H9 (cell line): ENCODE measurements around the gene PRSS3. TPM values are rescaled to one million over a fixed set of nuclear protein-coding genes. Genes with fewer than 3 reads are reported as not detected.

ENCODE experiments used
- DNase-seq: peaks from one replicate; pipeline ENCODE4 v3.0.0-alpha.2; 2017
- H2AFZ ChIP-seq: one replicate; pipeline ENCODE4 v1.6.1; 2013; ENCODE audit warnings: mild to moderate bottlenecking, low read length, control low read depth, moderate library complexity
- H2AK5ac ChIP-seq: 2 replicates; pipeline ENCODE4 v1.6.1; 2013; ENCODE audit warnings: low read length, control low read depth, mixed read lengths; ENCODE audit not compliant: insufficient read length
- H2BK120ac ChIP-seq: one replicate; pipeline ENCODE4 v1.6.1; 2013; ENCODE audit warnings: low read depth, mild to moderate bottlenecking, low read length, control low read depth, inconsistent platforms; ENCODE audit not compliant: poor library complexity, severe bottlenecking
- H2BK12ac ChIP-seq: 2 replicates; pipeline ENCODE4 v1.6.1; 2013; ENCODE audit warnings: low read length, control low read depth, mixed read lengths, low read depth; ENCODE audit not compliant: insufficient read length
- H2BK15ac ChIP-seq: 2 replicates; pipeline ENCODE4 v1.6.1; 2013; ENCODE audit warnings: low read depth, low read length, control low read depth
- H2BK20ac ChIP-seq: one replicate; pipeline ENCODE4 v1.6.1; 2013; ENCODE audit warnings: low read depth, mild to moderate bottlenecking, low read length, control low read depth, inconsistent platforms; ENCODE audit not compliant: poor library complexity, severe bottlenecking
- H2BK5ac ChIP-seq: 2 replicates; pipeline ENCODE4 v1.6.1; 2013; ENCODE audit warnings: low read length, control low read depth, mixed read lengths; ENCODE audit not compliant: insufficient read length
- H3K14ac ChIP-seq: 2 replicates; pipeline ENCODE4 v1.6.1; 2013; ENCODE audit warnings: low read length, control low read depth; ENCODE audit not compliant: insufficient read depth
- H3K18ac ChIP-seq: 2 replicates; pipeline ENCODE4 v1.6.1; 2013; ENCODE audit warnings: low read depth, mild to moderate bottlenecking, mixed read lengths, low read length, control low read depth; ENCODE audit not compliant: insufficient read length
- H3K23ac ChIP-seq: 2 replicates; pipeline ENCODE4 v1.6.1; 2013; ENCODE audit warnings: low read length, control low read depth, mixed read lengths, low read depth; ENCODE audit not compliant: insufficient read length
- H3K23me2 ChIP-seq: 2 replicates; pipeline ENCODE4 v1.6.1; 2013; ENCODE audit warnings: low read depth, mild to moderate bottlenecking, mixed read lengths, low read length, control low read depth; ENCODE audit not compliant: insufficient read length, poor library complexity, severe bottlenecking
- H3K27ac ChIP-seq: 2 replicates; pipeline ENCODE4 v1.5.1; 2013; ENCODE audit warnings: low read length, control low read depth, mixed read lengths, low read depth; ENCODE audit not compliant: insufficient read length
- H3K27me3 ChIP-seq: 2 replicates; pipeline ENCODE4 v1.6.1; 2013; ENCODE audit warnings: low read length, control low read depth, inconsistent platforms; ENCODE audit not compliant: insufficient read depth
- H3K4ac ChIP-seq: 2 replicates; pipeline ENCODE4 v1.6.1; 2013; ENCODE audit warnings: low read depth, mild to moderate bottlenecking, control low read depth, inconsistent platforms, low read length, moderate library complexity
- H3K4me1 ChIP-seq: 2 replicates; pipeline ENCODE4 v1.6.1; 2013; ENCODE audit warnings: low read length, control low read depth, inconsistent platforms; ENCODE audit not compliant: insufficient read depth
- H3K4me2 ChIP-seq: 2 replicates; pipeline ENCODE4 v1.6.1; 2013; ENCODE audit warnings: low read length, control low read depth, mixed read lengths; ENCODE audit not compliant: insufficient read length, insufficient read depth
- H3K56ac ChIP-seq: 2 replicates; pipeline ENCODE4 v1.6.1; 2013; ENCODE audit warnings: low read depth, mild to moderate bottlenecking, mixed read lengths, low read length, control low read depth; ENCODE audit not compliant: insufficient read length
- H3K79me1 ChIP-seq: 2 replicates; pipeline ENCODE4 v1.6.1; 2013; ENCODE audit warnings: low read depth, mild to moderate bottlenecking, moderate library complexity, low read length, control low read depth, inconsistent platforms; ENCODE audit not compliant: insufficient read depth, poor library complexity, severe bottlenecking
- H3K79me2 ChIP-seq: 2 replicates; pipeline ENCODE4 v1.6.1; 2013; ENCODE audit warnings: low read length, control low read depth, inconsistent platforms; ENCODE audit not compliant: insufficient read depth
- H3K9ac ChIP-seq: 2 replicates; pipeline ENCODE4 v1.6.1; 2013; ENCODE audit warnings: low read length, control low read depth, mixed read lengths; ENCODE audit not compliant: insufficient read length; ENCODE audit errors: extremely low read depth
- H3K9me3 ChIP-seq: one replicate; pipeline ENCODE4 v1.6.1; 2013; ENCODE audit warnings: low read depth, low read length, inconsistent platforms; ENCODE audit not compliant: control insufficient read depth
- H3T11ph ChIP-seq: one replicate; pipeline ENCODE4 v1.6.1; 2013; ENCODE audit warnings: mild to moderate bottlenecking, low read length, control low read depth, inconsistent platforms
- H4K20me1 ChIP-seq: one replicate; pipeline ENCODE4 v1.6.1; 2013; ENCODE audit not compliant: control insufficient read depth, insufficient read length, insufficient read depth
- H4K5ac ChIP-seq: 2 replicates; pipeline ENCODE4 v1.6.1; 2013; ENCODE audit warnings: low read depth, mild to moderate bottlenecking, mixed read lengths, low read length, control low read depth; ENCODE audit not compliant: insufficient read length
- H4K8ac ChIP-seq: replicated peaks from 2 replicates; pipeline ENCODE4 v1.6.1; 2013; ENCODE audit warnings: low read length, control low read depth, mixed read lengths, low read depth; ENCODE audit not compliant: insufficient read length
- H4K91ac ChIP-seq: 2 replicates; pipeline ENCODE4 v1.6.1; 2013; ENCODE audit warnings: low read depth, mild to moderate bottlenecking, moderate library complexity, mixed read lengths, low read length, control low read depth; ENCODE audit not compliant: insufficient read length
- H3K27ac Mint-ChIP-seq, 3 experiments: 2 replicates in 2 of 3; 3 replicates in 1 of 3; pipeline ENCODE4 v1.8.0; 2020 to 2021; ENCODE audit warnings: mixed read lengths in 3 of 3, mild to moderate bottlenecking in 1 of 3, moderate library complexity in 1 of 3
- H3K27me3 Mint-ChIP-seq: 2 replicates; pipeline ENCODE4 v1.8.0; 2021; ENCODE audit warnings: low read depth, mild to moderate bottlenecking, moderate library complexity, mixed read lengths
- H3K36me3 Mint-ChIP-seq, 3 experiments: 2 replicates in 2 of 3; 3 replicates in 1 of 3; pipeline ENCODE4 v1.8.0; 2020 to 2021; ENCODE audit warnings: low read depth in 3 of 3, mixed read lengths in 3 of 3; ENCODE audit not compliant: insufficient read depth in 1 of 3
- H3K4me1 Mint-ChIP-seq, 2 experiments: 2 replicates each; pipeline ENCODE4 v1.8.0; 2020; ENCODE audit warnings: mixed read lengths in 2 of 2
- H3K4me3 Mint-ChIP-seq, 2 experiments: 2 replicates in 1 of 2; 3 replicates in 1 of 2; pipeline ENCODE4 v1.8.0; 2020 to 2021; ENCODE audit warnings: mild to moderate bottlenecking in 2 of 2, mixed read lengths in 2 of 2, moderate library complexity in 1 of 2
- H3K9me3 Mint-ChIP-seq, 2 experiments: 2 replicates in 1 of 2; 3 replicates in 1 of 2; pipeline ENCODE4 v1.8.0; 2020; ENCODE audit warnings: mild to moderate bottlenecking in 2 of 2, mixed read lengths in 2 of 2, moderate library complexity in 1 of 2
- WGBS: extraction: QIAGEN DNeasy Blood & Tissue Kit; methylation state at CpG from one replicate; pipeline ENCODE4 v1.1.7; 2013; ENCODE audit warnings: missing lambda C conversion rate, low lambda C conversion rate, mixed read lengths; ENCODE audit not compliant: insufficient read length; ENCODE audit errors: extremely low coverage; 5-methylcytosine and 5-hydroxymethylcytosine counted together
- total RNA-seq: library from RNA; stranded (reverse); gene quantifications from 2 replicates; pipeline ENCODE4 v1.2.1, GENCODE V29; 2021
- TF ChIP-seq, protein P1 (sequence below): fragments of 200-600 bp; sonication (generic); conservative IDR thresholded peaks from 3 replicates; pipeline ENCODE4 v1.8.0; 2021; ENCODE audit warnings: antibody characterized with exemption, mild to moderate bottlenecking

PRSS3 gene
- total RNA-seq, 1 experiment from 2014 or later, result not detected

- no CpG with 5 or more reads among the region's 7 CpGs for WGBS
Measured at GRCh38 chr9:33815781-33816180, 20.4 kb downstream of the PRSS3 start.

More at GRCh38 chr9:33815781-33816180, 20.4 kb downstream of the PRSS3 start:
- Histone ChIP-seq H2AK5ac (no peak overlapping the region), H3K9me3 (no peaks in the 10 kb centered on the region), H2AFZ (no peak overlapping the region), H3K4me1 (no peaks in the 10 kb centered on the region; the same call in 1 of the 2 replicates), H3K23ac (no peak overlapping the region), H2BK15ac (no peak overlapping the region), H4K5ac (no peak overlapping the region), H4K20me1 (no peaks in the 10 kb centered on the region), H3K23me2 (peaks cover 8% of the 10 kb centered on the region), H3K27me3 (no peaks in the 10 kb centered on the region), H3K14ac (no peak overlapping the region), H2BK20ac (no peak overlapping the region), H3K4me2 (peak overlapping the region; percentile 37), H2BK12ac (no peak overlapping the region), H2BK5ac (no peak overlapping the region), H3K79me2 (peaks cover 15% of the 10 kb centered on the region; the same call in 1 of the 2 replicates), H2BK120ac (no peak overlapping the region), H3K79me1 (no peaks in the 10 kb centered on the region), H4K91ac (no peak overlapping the region), H3K4ac (no peak overlapping the region), H3K9ac (no peak overlapping the region), H3K27ac (no peak overlapping the region), H4K8ac (no peak overlapping the region), H3K18ac (no peak overlapping the region), H3T11ph (no peak overlapping the region), H3K56ac (no peak overlapping the region)
- Mint-ChIP-seq H3K36me3 (peaks cover 0 to 8% (median 0%) of the 10 kb centered on the region in 3 experiments; a peak in 3 of 7 replicates), H3K27ac (peak overlapping the region in 1 of 3 experiments; percentile 92; a peak in 1 of 7 replicates), H3K27me3 (no peaks in the 10 kb centered on the region; the same call in 1 of the 2 replicates), H3K4me3 (peak overlapping the region; percentile 81 to 84), H3K9me3 (no peaks in the 10 kb centered on the region; a peak in 1 of 5 replicates), H3K4me1 (peaks cover 29 to 30% of the 10 kb centered on the region in 2 experiments)
- TF ChIP-seq, protein P1, sequence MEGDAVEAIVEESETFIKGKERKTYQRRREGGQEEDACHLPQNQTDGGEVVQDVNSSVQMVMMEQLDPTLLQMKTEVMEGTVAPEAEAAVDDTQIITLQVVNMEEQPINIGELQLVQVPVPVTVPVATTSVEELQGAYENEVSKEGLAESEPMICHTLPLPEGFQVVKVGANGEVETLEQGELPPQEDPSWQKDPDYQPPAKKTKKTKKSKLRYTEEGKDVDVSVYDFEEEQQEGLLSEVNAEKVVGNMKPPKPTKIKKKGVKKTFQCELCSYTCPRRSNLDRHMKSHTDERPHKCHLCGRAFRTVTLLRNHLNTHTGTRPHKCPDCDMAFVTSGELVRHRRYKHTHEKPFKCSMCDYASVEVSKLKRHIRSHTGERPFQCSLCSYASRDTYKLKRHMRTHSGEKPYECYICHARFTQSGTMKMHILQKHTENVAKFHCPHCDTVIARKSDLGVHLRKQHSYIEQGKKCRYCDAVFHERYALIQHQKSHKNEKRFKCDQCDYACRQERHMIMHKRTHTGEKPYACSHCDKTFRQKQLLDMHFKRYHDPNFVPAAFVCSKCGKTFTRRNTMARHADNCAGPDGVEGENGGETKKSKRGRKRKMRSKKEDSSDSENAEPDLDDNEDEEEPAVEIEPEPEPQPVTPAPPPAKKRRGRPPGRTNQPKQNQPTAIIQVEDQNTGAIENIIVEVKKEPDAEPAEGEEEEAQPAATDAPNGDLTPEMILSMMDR, result no peak
- DNase-seq, result no peak
